Stimulated activated CD8-positive, alpha-beta memory T cell treated with anti-CD3 and anti-CD28 coated beads, Interleukin-15, amount 100 ng/mL, for 1 hour (primary cell): ENCODE data around the gene SLC27A1.
"Not testable (repeated sequence)": the region's sequence is repeated elsewhere in the genome, so short reads cannot be mapped to it uniquely, and the experiment has no call there.

Source experiments
- DNase-seq: peaks from one replicate; pipeline ENCODE4 v3.0.0-alpha.2; 2020; ENCODE audit warnings: low read depth

The SLC27A1 gene

GRCh38 chr19:17487284-17488121, 17.2 kb downstream of the SLC27A1 start:
- no peak for DNase-seq

GRCh38 chr19:17488593-17489391, 18.5 kb downstream of the SLC27A1 start:
- peak; percentile 51 for DNase-seq

GRCh38 chr19:17489392-17490030, 19.2 kb downstream of the SLC27A1 start:
- DNase-seq, result no peak

GRCh38 chr19:17490411-17490810, 20.1 kb downstream of the SLC27A1 start:
- DNase-seq, result no peak

- DNase-seq, result no peak
These were observed 21.0 kb downstream of the SLC27A1 start for GRCh38 chr19:17491287-17491686.

- DNase-seq, result no peak
These were observed 25.4 kb downstream of the SLC27A1 start for GRCh38 chr19:17495639-17496296.

- DNase-seq, result peak; percentile 62
These were observed 26.1 kb downstream of the SLC27A1 start for GRCh38 chr19:17496337-17496997.

GRCh38 chr19:17497149-17497798, 26.9 kb downstream of the SLC27A1 start:
- no peak for DNase-seq

GRCh38 chr19:17499025-17499424, 28.7 kb downstream of the SLC27A1 start:
- DNase-seq, result not testable (repeated sequence)

- DNase-seq, result no peak
These were observed 29.5 kb downstream of the SLC27A1 start for GRCh38 chr19:17499648-17500446.

GRCh38 chr19:17500447-17501198, 30.3 kb downstream of the SLC27A1 start:
- no peak for DNase-seq

GRCh38 chr19:17503240-17503639, 32.9 kb downstream of the SLC27A1 start:
- DNase-seq, result no peak

- no peak for DNase-seq
These were observed 33.7 kb downstream of the SLC27A1 start for GRCh38 chr19:17504030-17504429.

GRCh38 chr19:17504456-17504855, 34.1 kb downstream of the SLC27A1 start:
- no peak for DNase-seq

GRCh38 chr19:17505223-17505622, 34.9 kb downstream of the SLC27A1 start:
- DNase-seq, result no peak

GRCh38 chr19:17506745-17507144, 36.4 kb downstream of the SLC27A1 start:
- no peak for DNase-seq

- DNase-seq, result not testable (repeated sequence)
These were observed 38.2 kb downstream of the SLC27A1 start for GRCh38 chr19:17508558-17508933.

- DNase-seq, result no peak
These were observed 40.1 kb downstream of the SLC27A1 start for GRCh38 chr19:17510220-17510993.
